ENCODE data around the gene POLR3B. TPM values are rescaled to one million over a fixed set of nuclear protein-coding genes. Genes with fewer than 3 reads are reported as not detected.

POLR3B gene
- total RNA-seq, 1 experiment from 2014 or later = 14.8 TPM

DNA sequence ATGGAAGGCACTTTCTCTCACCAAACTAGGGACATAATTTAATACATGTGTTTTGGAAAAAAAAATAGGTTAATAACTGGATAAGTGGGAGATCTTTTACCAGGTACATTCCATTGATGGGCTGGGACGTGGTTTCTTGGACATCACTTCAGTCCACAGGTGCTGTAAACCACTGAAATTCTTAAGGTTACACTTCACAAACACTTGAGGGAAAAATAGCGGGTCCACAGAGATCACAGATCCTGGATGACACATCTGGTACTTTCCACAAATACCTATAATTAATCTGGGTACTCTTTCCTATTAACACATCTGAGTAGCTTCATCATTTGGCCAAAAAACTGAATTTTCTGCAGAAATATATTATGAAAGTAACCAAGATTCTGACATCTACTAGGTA lies 85.0 kb downstream of the POLR3B start:
- Histone ChIP-seq H3K4me1 (ENCODE audit: insufficient read depth, low read length, poor library complexity, severe bottlenecking) (no peaks in the 10 kb centered on the region), H3K27me3 (replicated peaks; ENCODE audit: insufficient read depth, low read depth, low read length, poor library complexity) (no peaks in the 10 kb centered on the region), H3K9me3 (ENCODE audit: low read depth, low read length, poor library complexity, severe bottlenecking) (no peaks in the 10 kb centered on the region), H3K27ac (ENCODE audit: low read depth, low read length, poor library complexity, severe bottlenecking) (no peak overlapping the region), H3K4me3 (ENCODE audit: low read depth, low read length, poor library complexity, severe bottlenecking) (no peak overlapping the region), H3K36me3 (ENCODE audit: insufficient read depth, low read length, poor library complexity, severe bottlenecking) (no peaks in the 10 kb centered on the region)
- no TSS peak for BruUV-seq (replicated peaks)
- TF ChIP-seq, protein P1, sequence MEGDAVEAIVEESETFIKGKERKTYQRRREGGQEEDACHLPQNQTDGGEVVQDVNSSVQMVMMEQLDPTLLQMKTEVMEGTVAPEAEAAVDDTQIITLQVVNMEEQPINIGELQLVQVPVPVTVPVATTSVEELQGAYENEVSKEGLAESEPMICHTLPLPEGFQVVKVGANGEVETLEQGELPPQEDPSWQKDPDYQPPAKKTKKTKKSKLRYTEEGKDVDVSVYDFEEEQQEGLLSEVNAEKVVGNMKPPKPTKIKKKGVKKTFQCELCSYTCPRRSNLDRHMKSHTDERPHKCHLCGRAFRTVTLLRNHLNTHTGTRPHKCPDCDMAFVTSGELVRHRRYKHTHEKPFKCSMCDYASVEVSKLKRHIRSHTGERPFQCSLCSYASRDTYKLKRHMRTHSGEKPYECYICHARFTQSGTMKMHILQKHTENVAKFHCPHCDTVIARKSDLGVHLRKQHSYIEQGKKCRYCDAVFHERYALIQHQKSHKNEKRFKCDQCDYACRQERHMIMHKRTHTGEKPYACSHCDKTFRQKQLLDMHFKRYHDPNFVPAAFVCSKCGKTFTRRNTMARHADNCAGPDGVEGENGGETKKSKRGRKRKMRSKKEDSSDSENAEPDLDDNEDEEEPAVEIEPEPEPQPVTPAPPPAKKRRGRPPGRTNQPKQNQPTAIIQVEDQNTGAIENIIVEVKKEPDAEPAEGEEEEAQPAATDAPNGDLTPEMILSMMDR (conservative IDR thresholded peaks at IDR 0.05; ENCODE audit: low read depth, low read length) = no peak
- intact Hi-C loops (cut with micrococcal nuclease; ENCODE audit: unreplicated experiment) = no loop called here
- POLR2A ChIA-PET (ENCODE audit: low non-redundant PET) = no interaction called here
- CTCF ChIA-PET = no interaction called here
- DNase-seq (ENCODE audit: low spot score) = no peak

DNA sequence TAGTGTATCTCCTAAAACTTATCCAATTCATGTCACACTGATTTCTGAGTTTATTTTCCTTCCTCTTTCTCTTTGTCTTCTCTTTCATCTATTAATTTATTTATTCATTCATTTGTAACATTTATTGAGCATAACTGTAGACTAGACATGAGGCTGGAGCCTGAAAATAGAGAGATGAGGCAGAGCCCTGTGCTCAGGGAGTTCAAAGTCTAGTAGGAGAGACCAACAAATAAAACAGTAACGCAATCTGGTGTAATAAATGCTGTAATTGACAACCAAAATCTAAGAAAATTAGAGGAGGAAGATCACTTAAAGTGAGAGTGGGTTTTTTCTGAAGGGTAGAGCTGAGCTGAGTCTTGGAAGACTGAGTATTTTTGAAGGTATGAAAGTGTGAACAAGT lies 87.5 kb downstream of the POLR3B start:
- ChIA-PET POLR2A (ENCODE audit: low non-redundant PET) (no interaction called here), CTCF (no interaction called here)
- DNase-seq (ENCODE audit: low spot score) = no peak
- Histone ChIP-seq H3K27me3 (replicated peaks; ENCODE audit: insufficient read depth, low read depth, low read length, poor library complexity) (no peaks in the 10 kb centered on the region), H3K9me3 (ENCODE audit: low read depth, low read length, poor library complexity, severe bottlenecking) (no peaks in the 10 kb centered on the region), H3K4me1 (ENCODE audit: insufficient read depth, low read length, poor library complexity, severe bottlenecking) (no peaks in the 10 kb centered on the region), H3K27ac (ENCODE audit: low read depth, low read length, poor library complexity, severe bottlenecking) (no peak overlapping the region), H3K36me3 (ENCODE audit: insufficient read depth, low read length, poor library complexity, severe bottlenecking) (no peaks in the 10 kb centered on the region), H3K4me3 (ENCODE audit: low read depth, low read length, poor library complexity, severe bottlenecking) (no peak overlapping the region)
- no peak for TF ChIP-seq EZH2 (IDR thresholded peaks at IDR 0.05; ENCODE audit: borderline replicate concordance, low read depth, low read length, poor library complexity, severe bottlenecking)
- TF ChIP-seq, protein P1 (conservative IDR thresholded peaks at IDR 0.05; ENCODE audit: low read depth, low read length) = no peak
- no TSS peak for BruUV-seq (replicated peaks)
- intact Hi-C loops (cut with micrococcal nuclease; ENCODE audit: unreplicated experiment) = no loop called here

DNA sequence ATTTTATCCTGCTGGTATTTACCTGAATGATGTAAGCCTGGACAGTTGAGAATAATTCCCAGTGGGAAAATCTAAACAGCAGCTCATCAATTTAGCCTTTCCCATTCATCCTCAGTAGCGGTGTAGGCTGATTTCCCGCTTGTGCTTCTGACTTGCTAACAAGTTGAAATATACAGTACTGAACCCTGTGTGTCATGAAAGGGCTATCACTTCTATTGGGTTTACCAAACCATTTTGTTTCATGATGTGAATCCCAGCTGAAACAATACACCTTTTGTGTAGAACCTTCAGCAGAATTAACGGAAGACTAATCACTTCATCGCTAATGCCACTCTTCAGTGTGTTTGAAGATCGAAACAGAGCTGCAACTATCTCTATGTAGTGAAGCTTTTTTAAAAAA lies 88.4 kb downstream of the POLR3B start:
- Histone ChIP-seq H3K27me3 (replicated peaks; ENCODE audit: insufficient read depth, low read depth, low read length, poor library complexity) (no peaks in the 10 kb centered on the region), H3K27ac (ENCODE audit: low read depth, low read length, poor library complexity, severe bottlenecking) (no peak overlapping the region), H3K4me3 (ENCODE audit: low read depth, low read length, poor library complexity, severe bottlenecking) (no peak overlapping the region), H3K4me1 (ENCODE audit: insufficient read depth, low read length, poor library complexity, severe bottlenecking) (no peaks in the 10 kb centered on the region), H3K9me3 (ENCODE audit: low read depth, low read length, poor library complexity, severe bottlenecking) (no peaks in the 10 kb centered on the region), H3K36me3 (ENCODE audit: insufficient read depth, low read length, poor library complexity, severe bottlenecking) (no peaks in the 10 kb centered on the region)
- ChIA-PET CTCF (no interaction called here), POLR2A (ENCODE audit: low non-redundant PET) (no interaction called here)
- TF ChIP-seq EZH2 (IDR thresholded peaks at IDR 0.05; ENCODE audit: borderline replicate concordance, low read depth, low read length, poor library complexity, severe bottlenecking) = no peak
- TF ChIP-seq, protein P1 (conservative IDR thresholded peaks at IDR 0.05; ENCODE audit: low read depth, low read length) = no peak
- BruUV-seq (replicated peaks) = no TSS peak
- no peak for DNase-seq (ENCODE audit: low spot score)
- intact Hi-C loops (cut with micrococcal nuclease; ENCODE audit: unreplicated experiment) = no loop called here
